Neural progenitor cell (in vitro differentiated cells): ENCODE measurements around the gene MZF1. TPM values are rescaled to one million over a fixed set of nuclear protein-coding genes. Genes with fewer than 3 reads are reported as not detected.
"Not testable (repeated sequence)": the region's sequence is repeated elsewhere in the genome, so short reads cannot be mapped to it uniquely, and the experiment has no call there.

Experiments used
- DNase-seq: peaks from one replicate; pipeline ENCODE4 v3.0.0-alpha.2; 2016; ENCODE audit warnings: low spot score
- H2AFZ ChIP-seq: fragments of 200-600 bp; sonication (generic); replicated peaks from 2 replicates; pipeline ENCODE4 v1.6.1; 2016; ENCODE audit warnings: antibody characterized with exemption
- H3F3A ChIP-seq: fragments of 200-600 bp; sonication (generic); 2 replicates; pipeline ENCODE4 v1.6.1; 2016; ENCODE audit warnings: antibody characterized with exemption, low read depth
- H3K27ac ChIP-seq: fragments of 200-600 bp; sonication (generic); 2 replicates; pipeline ENCODE4 v1.5.1; 2016; ENCODE audit warnings: mild to moderate bottlenecking
- H3K27me3 ChIP-seq: fragments of 200-600 bp; sonication (generic); 2 replicates; pipeline ENCODE4 v1.6.1; 2016; ENCODE audit warnings: mild to moderate bottlenecking, moderate library complexity
- H3K36me3 ChIP-seq: fragments of 200-600 bp; sonication (generic); 2 replicates; pipeline ENCODE4 v1.5.1; 2016
- H3K4me1 ChIP-seq: fragments of 200-600 bp; sonication (generic); 2 replicates; pipeline ENCODE4 v1.6.1; 2016; ENCODE audit warnings: mixed run types
- H3K4me2 ChIP-seq: fragments of 200-600 bp; sonication (generic); 2 replicates; pipeline ENCODE4 v1.6.1; 2016
- H3K4me3 ChIP-seq: fragments of 200-600 bp; sonication (generic); 2 replicates; pipeline ENCODE4 v1.5.1; 2016
- H3K79me2 ChIP-seq: fragments of 200-600 bp; sonication (generic); 2 replicates; pipeline ENCODE4 v1.6.1; 2016; ENCODE audit warnings: low read depth
- H3K9ac ChIP-seq: fragments of 200-600 bp; sonication (generic); 2 replicates; pipeline ENCODE4 v1.6.1; 2016
- H3K9me3 ChIP-seq: fragments of 200-600 bp; sonication (generic); 2 replicates; pipeline ENCODE4 v1.5.1; 2016; ENCODE audit warnings: low read depth
- H4K20me1 ChIP-seq: fragments of 200-600 bp; sonication (generic); 2 replicates; pipeline ENCODE4 v1.6.1; 2016; ENCODE audit warnings: low read depth
- H3K27ac Mint-ChIP-seq: 3 replicates; pipeline ENCODE4 v1.8.0; 2021; ENCODE audit warnings: mixed read lengths
- H3K27me3 Mint-ChIP-seq: 2 replicates; pipeline ENCODE4 v1.8.0; 2022; ENCODE audit warnings: low read depth, mild to moderate bottlenecking, inconsistent platforms, moderate library complexity, mixed read lengths; ENCODE audit not compliant: insufficient read depth
- H3K36me3 Mint-ChIP-seq: 3 replicates; pipeline ENCODE4 v1.8.0; 2021; ENCODE audit warnings: mixed read lengths
- H3K4me1 Mint-ChIP-seq: 3 replicates; pipeline ENCODE4 v1.8.0; 2021; ENCODE audit warnings: mixed read lengths
- H3K4me3 Mint-ChIP-seq: 3 replicates; pipeline ENCODE4 v1.8.0; 2021; ENCODE audit warnings: mild to moderate bottlenecking, moderate library complexity, mixed read lengths
- H3K9me3 Mint-ChIP-seq: 3 replicates; pipeline ENCODE4 v1.8.0; 2020; ENCODE audit warnings: mixed read lengths
- CTCF ChIP-seq: fragments of 200-600 bp; sonication (generic); IDR thresholded peaks from 2 replicates; pipeline ENCODE4 v1.5.1; 2017; ENCODE audit warnings: antibody characterized with exemption, mild to moderate bottlenecking
- EZH2 ChIP-seq: fragments of 200-600 bp; sonication (generic); IDR thresholded peaks from 2 replicates; pipeline ENCODE4 v1.6.1; 2017; ENCODE audit warnings: antibody characterized with exemption, mild to moderate bottlenecking, moderate library complexity
- EZH2phosphoT487 ChIP-seq: fragments of 200-600 bp; sonication (generic); IDR thresholded peaks from 2 replicates; pipeline ENCODE4 v1.6.1; 2017; ENCODE audit warnings: antibody characterized with exemption
- total RNA-seq: library from RNA; depleted of rRNA; stranded (reverse); fragments of >200 nt; gene quantifications from 2 replicates; pipeline ENCODE4 v1.2.3, GENCODE V29; 2015; ENCODE audit warnings: low replicate concordance

MZF1 gene
- 8.4 and 32.3 TPM in 2 replicates for total RNA-seq

- TF ChIP-seq EZH2, result no peak
- TF ChIP-seq CTCF, result peak; percentile 40
- no peak for TF ChIP-seq EZH2phosphoT487
- peak within 1 kb of the TSS; percentile 61 for H2AFZ ChIP-seq
- no peaks in the 10 kb centered on the region for H3K9me3 Mint-ChIP-seq
These were observed at the start of gene MZF1 for GRCh38 chr19:58572818-58573657. Gene MZF1 (minus strand): TSS chr19:58573335. CDS start chr19:58571389, 1,946 bp downstream.

GRCh38 chr19:58607213-58607612 lies 34.1 kb upstream of the MZF1 start:
- H3K4me3 ChIP-seq, H3K4me1 ChIP-seq, H4K20me1 ChIP-seq, H3K79me2 ChIP-seq, H3K36me3 ChIP-seq, H2AFZ ChIP-seq, H3K4me2 ChIP-seq, H3K9me3 ChIP-seq, DNase-seq, H3K27ac Mint-ChIP-seq, H3K9me3 Mint-ChIP-seq, H3K4me1 Mint-ChIP-seq, H3K27me3 ChIP-seq, H3F3A ChIP-seq, H3K36me3 Mint-ChIP-seq, H3K9ac ChIP-seq, H3K4me3 Mint-ChIP-seq, H3K27me3 Mint-ChIP-seq, H3K27ac ChIP-seq: not testable (repeated sequence)

More at GRCh38 chr19:58572818-58573657, at the start of gene MZF1:
- Histone ChIP-seq H3K27ac (peak within 1 kb of the TSS; percentile 94), H3K27me3 (no peaks in the 10 kb centered on the region), H3K36me3 (no peaks in the 10 kb centered on the region), H3K4me3 (peak within 1 kb of the TSS; percentile 66), H3K79me2 (peaks cover 24% of the 10 kb centered on the region), H3K4me1 (peaks cover 14% of the 10 kb centered on the region), H3K4me2 (peak within 1 kb of the TSS; percentile 83), H3F3A (peaks cover 35% of the 10 kb centered on the region), H3K9me3 (no peaks in the 10 kb centered on the region), H4K20me1 (no peaks in the 10 kb centered on the region), H3K9ac (peak within 1 kb of the TSS; percentile 45)
- Mint-ChIP-seq H3K27me3 (peaks cover 9% of the 10 kb centered on the region), H3K4me3 (peak within 1 kb of the TSS; percentile 98), H3K36me3 (peaks cover 9% of the 10 kb centered on the region), H3K27ac (peak within 1 kb of the TSS; percentile 100), H3K4me1 (peaks cover 26% of the 10 kb centered on the region)
- DNase-seq, result peak; percentile 100

- not testable (repeated sequence) for H3K9me3 ChIP-seq, H3K4me1 ChIP-seq, H3K27ac ChIP-seq, H3F3A ChIP-seq, H3K27ac Mint-ChIP-seq, H4K20me1 ChIP-seq, H2AFZ ChIP-seq, H3K4me3 Mint-ChIP-seq, H3K4me3 ChIP-seq, DNase-seq, H3K27me3 ChIP-seq, H3K9ac ChIP-seq, H3K79me2 ChIP-seq, H3K4me2 ChIP-seq, H3K36me3 Mint-ChIP-seq, H3K27me3 Mint-ChIP-seq, H3K36me3 ChIP-seq, H3K4me1 Mint-ChIP-seq, H3K9me3 Mint-ChIP-seq
These were observed 33.2 kb upstream of the MZF1 start for GRCh38 chr19:58606251-58606896.

- peaks cover 5% of the 10 kb centered on the region for H3F3A ChIP-seq
- Mint-ChIP-seq H3K27me3 (peaks cover 1% of the 10 kb centered on the region), H3K36me3 (peaks cover 16% of the 10 kb centered on the region), H3K4me3 (no peak overlapping the region), H3K4me1 (peaks cover 6% of the 10 kb centered on the region), H3K9me3 (no peaks in the 10 kb centered on the region), H3K27ac (no peak overlapping the region)
- no peaks in the 10 kb centered on the region for H3K27me3 ChIP-seq
- no peaks in the 10 kb centered on the region for H3K9me3 ChIP-seq
- H3K79me2 ChIP-seq, result peaks cover 4% of the 10 kb centered on the region
- TF ChIP-seq CTCF, result no peak
- TF ChIP-seq EZH2phosphoT487, result no peak
- TF ChIP-seq EZH2, result no peak
- H3K4me2 ChIP-seq, result no peak overlapping the region
- no peak overlapping the region for H2AFZ ChIP-seq
- no peaks in the 10 kb centered on the region for H3K36me3 ChIP-seq
- no peaks in the 10 kb centered on the region for H3K4me1 ChIP-seq
- H3K27ac ChIP-seq, result no peak overlapping the region
- no peak overlapping the region for H3K9ac ChIP-seq
- DNase-seq, result no peak
- no peak overlapping the region for H3K4me3 ChIP-seq
- peaks cover 7% of the 10 kb centered on the region for H4K20me1 ChIP-seq
These were observed 13.1 kb upstream of the MZF1 start for GRCh38 chr19:58586133-58586765.
